MM.1S (cell line): ENCODE data around the gene FOXR2.

Experiments used
- CTCF ChIP-seq: fragments of 300-600 bp; sonication (generic); IDR thresholded peaks from 2 replicates; pipeline ENCODE4 v1.5.1; 2016; ENCODE audit warnings: antibody characterized with exemption, low read length, mixed read lengths
- EZH2 ChIP-seq: fragments of 300-600 bp; sonication (generic); optimal IDR thresholded peaks from 2 replicates; pipeline ENCODE3; 2017; ENCODE audit warnings: low read depth, mild to moderate bottlenecking, antibody characterized with exemption, low read length, mixed read lengths
- EZH2phosphoT487 ChIP-seq: fragments of 300-600 bp; sonication (generic); IDR thresholded peaks from 2 replicates; pipeline ENCODE4 v1.6.1; 2018; ENCODE audit warnings: antibody characterized with exemption, low read length

- no peak for TF ChIP-seq CTCF
- TF ChIP-seq EZH2, result no peak
- no peak for TF ChIP-seq EZH2phosphoT487
Observed at GRCh38 chrX:55648434-55648833, 25.2 kb downstream of the FOXR2 start.
